Activated CD4-positive, alpha-beta T cell treated with anti-CD3 and anti-CD28 coated beads for 24 hours (primary cell): ENCODE results near the gene ADAMTS12.

Experiments used
- DNase-seq, 2 donors: peaks; one replicate each; pipeline ENCODE4 v3.0.0-alpha.2; 2020; ENCODE audit warnings: low read depth in 2 of 2

ADAMTS12 gene

GRCh38 chr5:33808699-33809098 lies 83.1 kb downstream of the ADAMTS12 start:
- no peak for DNase-seq

- no peak for DNase-seq
These were observed 84.0 kb downstream of the ADAMTS12 start for GRCh38 chr5:33807771-33808170.

- no peak for DNase-seq
These were observed 84.9 kb downstream of the ADAMTS12 start for GRCh38 chr5:33806738-33807442.

GRCh38 chr5:33801292-33801691 lies 90.5 kb downstream of the ADAMTS12 start:
- no peak for DNase-seq

GRCh38 chr5:33800241-33800950 lies 91.4 kb downstream of the ADAMTS12 start:
- no peak for DNase-seq

GRCh38 chr5:33795496-33795895 lies 96.3 kb downstream of the ADAMTS12 start:
- no peak for DNase-seq

- DNase-seq = no peak
These were observed 97.1 kb downstream of the ADAMTS12 start for GRCh38 chr5:33794550-33795181.

- DNase-seq = no peak
These were observed 97.8 kb downstream of the ADAMTS12 start for GRCh38 chr5:33793836-33794549.

- no peak for DNase-seq
These were observed 98.5 kb downstream of the ADAMTS12 start for GRCh38 chr5:33793276-33793675.

GRCh38 chr5:33792559-33792958 lies 99.2 kb downstream of the ADAMTS12 start:
- no peak for DNase-seq

- DNase-seq = no peak
These were observed 102.2 kb downstream of the ADAMTS12 start for GRCh38 chr5:33789567-33789957.

- DNase-seq = no peak
These were observed 102.7 kb downstream of the ADAMTS12 start for GRCh38 chr5:33788922-33789566.

GRCh38 chr5:33785571-33785970 lies 106.2 kb downstream of the ADAMTS12 start:
- DNase-seq = no peak

GRCh38 chr5:33781286-33781685 lies 110.5 kb downstream of the ADAMTS12 start:
- DNase-seq = no peak

GRCh38 chr5:33776151-33776660 lies 115.6 kb downstream of the ADAMTS12 start:
- DNase-seq = no peak

- DNase-seq = no peak
These were observed 117.4 kb downstream of the ADAMTS12 start for GRCh38 chr5:33774341-33774740.

GRCh38 chr5:33772380-33772897 lies 119.4 kb downstream of the ADAMTS12 start:
- no peak for DNase-seq

GRCh38 chr5:33769968-33770367 lies 121.8 kb downstream of the ADAMTS12 start:
- no peak for DNase-seq

- DNase-seq = no peak
These were observed 122.6 kb downstream of the ADAMTS12 start for GRCh38 chr5:33769196-33769595.

GRCh38 chr5:33766023-33766422 lies 125.8 kb downstream of the ADAMTS12 start:
- DNase-seq = no peak

GRCh38 chr5:33764786-33765185 lies 127.0 kb downstream of the ADAMTS12 start:
- DNase-seq = no peak
